ENCODE results near the gene ADISSP. TPM values are rescaled to one million over a fixed set of nuclear protein-coding genes. Genes with fewer than 3 reads are reported as not detected.

ADISSP gene
- total and polyA plus RNA-seq, 2 of the 13 experiments (the other 11 are each of a cell fraction or from before 2014, with no cell fraction given) = 38.3 to 90.6 TPM

DNA sequence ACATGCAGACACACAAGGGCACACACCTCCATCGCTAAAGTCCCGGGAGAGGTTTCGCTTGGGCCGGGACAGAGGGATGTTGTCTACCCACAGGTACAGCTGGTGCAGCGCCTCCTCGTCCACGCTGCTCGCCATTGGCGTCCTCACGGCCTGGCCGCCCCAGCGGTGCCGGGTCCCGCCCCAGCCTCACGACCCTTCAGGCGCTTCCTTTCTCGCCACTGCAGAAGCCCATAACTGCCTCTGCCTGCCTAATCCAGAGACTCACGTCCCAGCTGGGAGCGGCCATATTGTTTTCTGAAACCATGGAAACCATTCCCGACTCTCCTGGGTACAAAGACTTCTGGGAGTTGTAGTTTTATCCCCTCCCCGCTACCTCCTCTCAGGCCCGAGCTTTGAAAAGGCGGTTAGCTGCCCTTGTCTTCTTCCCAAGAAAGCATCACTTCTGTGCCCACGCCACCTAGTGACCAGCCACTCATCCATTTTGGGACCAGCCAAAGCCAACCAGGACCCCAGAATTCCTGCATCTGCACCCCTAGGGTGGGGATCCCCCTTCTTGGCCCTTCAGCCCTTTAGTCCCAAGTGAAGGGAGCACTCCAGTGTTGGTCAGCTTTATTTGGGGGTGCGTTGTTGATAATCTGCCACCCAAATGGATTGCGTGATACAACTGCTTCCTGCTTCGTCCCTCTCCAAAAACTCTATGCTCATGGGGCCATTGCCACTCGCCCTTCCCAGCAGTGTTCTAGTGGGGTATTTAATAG is 13.8 kb upstream of the ADISSP start, which contains the start of gene SPEF1 (continued):
- TF ChIP-seq, protein P1, sequence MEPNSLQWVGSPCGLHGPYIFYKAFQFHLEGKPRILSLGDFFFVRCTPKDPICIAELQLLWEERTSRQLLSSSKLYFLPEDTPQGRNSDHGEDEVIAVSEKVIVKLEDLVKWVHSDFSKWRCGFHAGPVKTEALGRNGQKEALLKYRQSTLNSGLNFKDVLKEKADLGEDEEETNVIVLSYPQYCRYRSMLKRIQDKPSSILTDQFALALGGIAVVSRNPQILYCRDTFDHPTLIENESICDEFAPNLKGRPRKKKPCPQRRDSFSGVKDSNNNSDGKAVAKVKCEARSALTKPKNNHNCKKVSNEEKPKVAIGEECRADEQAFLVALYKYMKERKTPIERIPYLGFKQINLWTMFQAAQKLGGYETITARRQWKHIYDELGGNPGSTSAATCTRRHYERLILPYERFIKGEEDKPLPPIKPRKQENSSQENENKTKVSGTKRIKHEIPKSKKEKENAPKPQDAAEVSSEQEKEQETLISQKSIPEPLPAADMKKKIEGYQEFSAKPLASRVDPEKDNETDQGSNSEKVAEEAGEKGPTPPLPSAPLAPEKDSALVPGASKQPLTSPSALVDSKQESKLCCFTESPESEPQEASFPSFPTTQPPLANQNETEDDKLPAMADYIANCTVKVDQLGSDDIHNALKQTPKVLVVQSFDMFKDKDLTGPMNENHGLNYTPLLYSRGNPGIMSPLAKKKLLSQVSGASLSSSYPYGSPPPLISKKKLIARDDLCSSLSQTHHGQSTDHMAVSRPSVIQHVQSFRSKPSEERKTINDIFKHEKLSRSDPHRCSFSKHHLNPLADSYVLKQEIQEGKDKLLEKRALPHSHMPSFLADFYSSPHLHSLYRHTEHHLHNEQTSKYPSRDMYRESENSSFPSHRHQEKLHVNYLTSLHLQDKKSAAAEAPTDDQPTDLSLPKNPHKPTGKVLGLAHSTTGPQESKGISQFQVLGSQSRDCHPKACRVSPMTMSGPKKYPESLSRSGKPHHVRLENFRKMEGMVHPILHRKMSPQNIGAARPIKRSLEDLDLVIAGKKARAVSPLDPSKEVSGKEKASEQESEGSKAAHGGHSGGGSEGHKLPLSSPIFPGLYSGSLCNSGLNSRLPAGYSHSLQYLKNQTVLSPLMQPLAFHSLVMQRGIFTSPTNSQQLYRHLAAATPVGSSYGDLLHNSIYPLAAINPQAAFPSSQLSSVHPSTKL (CRISPR knock-in tag; IDR thresholded peaks at IDR 0.05) = peak; percentile 21; the same call in 1 of the 2 replicates
- TF ChIP-seq RFXAP (CRISPR knock-in tag; IDR thresholded peaks at IDR 0.05; ENCODE audit: borderline replicate concordance) (peak; percentile 16; the same call in 1 of the 2 replicates), ZNF878 (CRISPR knock-in tag; IDR thresholded peaks at IDR 0.05) (no peak), ZBTB42 (CRISPR knock-in tag; IDR thresholded peaks at IDR 0.05) (peak; percentile 23; the same call in 1 of the 2 replicates), HOXA9 (CRISPR knock-in tag; IDR thresholded peaks at IDR 0.05; ENCODE audit: borderline replicate concordance) (no peak), ZNF292 (CRISPR knock-in tag; IDR thresholded peaks at IDR 0.05; ENCODE audit: borderline replicate concordance, low read depth) (no peak), PITX1 (CRISPR knock-in tag; IDR thresholded peaks at IDR 0.05) (peak; percentile 80), ZNF607 (CRISPR knock-in tag; IDR thresholded peaks at IDR 0.05; ENCODE audit: borderline replicate concordance) (peak; percentile 85), ZBTB3 (CRISPR knock-in tag; IDR thresholded peaks at IDR 0.05; ENCODE audit: borderline replicate concordance, low read depth) (no peak), ZSCAN30 (CRISPR knock-in tag; IDR thresholded peaks at IDR 0.05) (no peak), ZMYM2 (CRISPR knock-in tag; IDR thresholded peaks at IDR 0.05) (no peak)
- TF ChIP-seq, protein P2, sequence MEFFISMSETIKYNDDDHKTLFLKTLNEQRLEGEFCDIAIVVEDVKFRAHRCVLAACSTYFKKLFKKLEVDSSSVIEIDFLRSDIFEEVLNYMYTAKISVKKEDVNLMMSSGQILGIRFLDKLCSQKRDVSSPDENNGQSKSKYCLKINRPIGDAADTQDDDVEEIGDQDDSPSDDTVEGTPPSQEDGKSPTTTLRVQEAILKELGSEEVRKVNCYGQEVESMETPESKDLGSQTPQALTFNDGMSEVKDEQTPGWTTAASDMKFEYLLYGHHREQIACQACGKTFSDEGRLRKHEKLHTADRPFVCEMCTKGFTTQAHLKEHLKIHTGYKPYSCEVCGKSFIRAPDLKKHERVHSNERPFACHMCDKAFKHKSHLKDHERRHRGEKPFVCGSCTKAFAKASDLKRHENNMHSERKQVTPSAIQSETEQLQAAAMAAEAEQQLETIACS (CRISPR knock-in tag; IDR thresholded peaks at IDR 0.05) = no peak
- TF ChIP-seq, protein P3, sequence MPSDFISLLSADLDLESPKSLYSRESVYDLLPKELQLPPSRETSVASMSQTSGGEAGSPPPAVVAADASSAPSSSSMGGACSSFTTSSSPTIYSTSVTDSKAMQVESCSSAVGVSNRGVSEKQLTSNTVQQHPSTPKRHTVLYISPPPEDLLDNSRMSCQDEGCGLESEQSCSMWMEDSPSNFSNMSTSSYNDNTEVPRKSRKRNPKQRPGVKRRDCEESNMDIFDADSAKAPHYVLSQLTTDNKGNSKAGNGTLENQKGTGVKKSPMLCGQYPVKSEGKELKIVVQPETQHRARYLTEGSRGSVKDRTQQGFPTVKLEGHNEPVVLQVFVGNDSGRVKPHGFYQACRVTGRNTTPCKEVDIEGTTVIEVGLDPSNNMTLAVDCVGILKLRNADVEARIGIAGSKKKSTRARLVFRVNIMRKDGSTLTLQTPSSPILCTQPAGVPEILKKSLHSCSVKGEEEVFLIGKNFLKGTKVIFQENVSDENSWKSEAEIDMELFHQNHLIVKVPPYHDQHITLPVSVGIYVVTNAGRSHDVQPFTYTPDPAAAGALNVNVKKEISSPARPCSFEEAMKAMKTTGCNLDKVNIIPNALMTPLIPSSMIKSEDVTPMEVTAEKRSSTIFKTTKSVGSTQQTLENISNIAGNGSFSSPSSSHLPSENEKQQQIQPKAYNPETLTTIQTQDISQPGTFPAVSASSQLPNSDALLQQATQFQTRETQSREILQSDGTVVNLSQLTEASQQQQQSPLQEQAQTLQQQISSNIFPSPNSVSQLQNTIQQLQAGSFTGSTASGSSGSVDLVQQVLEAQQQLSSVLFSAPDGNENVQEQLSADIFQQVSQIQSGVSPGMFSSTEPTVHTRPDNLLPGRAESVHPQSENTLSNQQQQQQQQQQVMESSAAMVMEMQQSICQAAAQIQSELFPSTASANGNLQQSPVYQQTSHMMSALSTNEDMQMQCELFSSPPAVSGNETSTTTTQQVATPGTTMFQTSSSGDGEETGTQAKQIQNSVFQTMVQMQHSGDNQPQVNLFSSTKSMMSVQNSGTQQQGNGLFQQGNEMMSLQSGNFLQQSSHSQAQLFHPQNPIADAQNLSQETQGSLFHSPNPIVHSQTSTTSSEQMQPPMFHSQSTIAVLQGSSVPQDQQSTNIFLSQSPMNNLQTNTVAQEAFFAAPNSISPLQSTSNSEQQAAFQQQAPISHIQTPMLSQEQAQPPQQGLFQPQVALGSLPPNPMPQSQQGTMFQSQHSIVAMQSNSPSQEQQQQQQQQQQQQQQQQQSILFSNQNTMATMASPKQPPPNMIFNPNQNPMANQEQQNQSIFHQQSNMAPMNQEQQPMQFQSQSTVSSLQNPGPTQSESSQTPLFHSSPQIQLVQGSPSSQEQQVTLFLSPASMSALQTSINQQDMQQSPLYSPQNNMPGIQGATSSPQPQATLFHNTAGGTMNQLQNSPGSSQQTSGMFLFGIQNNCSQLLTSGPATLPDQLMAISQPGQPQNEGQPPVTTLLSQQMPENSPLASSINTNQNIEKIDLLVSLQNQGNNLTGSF (CRISPR knock-in tag; IDR thresholded peaks at IDR 0.05) = 0 out of 2 replicates have a peak, but pooled peaks have one; percentile 34

All from HepG2 (cell line).